Measurements from ENCODE around the gene CARD14. TPM values are rescaled to one million over a fixed set of nuclear protein-coding genes. Genes with fewer than 3 reads are reported as not detected.

Gene CARD14
- total and polyA plus RNA-seq, 2 of the 13 experiments (the other 11 are each of a cell fraction or from before 2014, with no cell fraction given), result 0.11 TPM; not detected in 1

GRCh38 chr17:80242505-80242904 is 72.7 kb downstream of the CARD14 start (continued):
- TF ChIP-seq USF2 (IDR thresholded peaks at IDR 0.05; ENCODE audit: low read depth, low read length) (no peak), USF2 (CRISPR knock-in tag; IDR thresholded peaks at IDR 0.05; ENCODE audit: borderline replicate concordance) (no peak), POLR2A (IDR thresholded peaks at IDR 0.05; ENCODE audit: insufficient read depth in 1 of 2, low read depth in 2 of 2, low read length in 2 of 2) (no peak), ZNF710 (CRISPR knock-in tag; IDR thresholded peaks at IDR 0.05; ENCODE audit: borderline replicate concordance) (no peak), ZSCAN29 (CRISPR knock-in tag; conservative IDR thresholded peaks at IDR 0.05) (no peak)

- Histone ChIP-seq H4K20me1 (ENCODE audit: insufficient read depth, low read length) (no peaks in the 10 kb centered on the region), H3K4me2 (ENCODE audit: low read depth, low read length) (no peak overlapping the region), H3K4me3 (replicated peaks in 1 of 3; ENCODE audit: insufficient read depth in 1 of 3, low read depth in 2 of 3, low read length in 3 of 3) (no peak overlapping the region), H3K79me2 (ENCODE audit: insufficient read depth, low read length) (no peaks in the 10 kb centered on the region), H3K27me3 (ENCODE audit: control insufficient read depth in 1 of 2, insufficient read depth in 2 of 2, low read length in 2 of 2) (no peaks in the 10 kb centered on the region; a peak in 1 of 5 replicates), H2AFZ (ENCODE audit: low read length) (no peak overlapping the region), H3K36me3 (replicated peaks in 1 of 2; ENCODE audit: control insufficient read depth in 1 of 2, insufficient read depth in 2 of 2, low read length in 2 of 2) (peaks cover 6 to 20% of the 10 kb centered on the region in 2 experiments; a peak in 4 of 5 replicates), H3K27ac (ENCODE audit: extremely low read length, insufficient read depth, low read length) (no peak overlapping the region), H3K9me3 (ENCODE audit: low read length) (no peaks in the 10 kb centered on the region), H3K4me1 (ENCODE audit: insufficient read depth, low read length) (no peaks in the 10 kb centered on the region), H3K9ac (ENCODE audit: insufficient read depth, low read depth, low read length) (no peak overlapping the region)
- ChIA-PET POLR2A (interaction anchor here (0.8 to 0.9 kb wide), 2 partner anchors 15 to 19 kb away, joined by 3 to 4 read pairs; no protein-coding TSS in a partner anchor), CTCF (ENCODE audit: low intra/inter-chr PET ratio, low total read pairs) (no interaction called here)
- WGBS (ENCODE audit: low lambda C conversion rate), result 88% methylated on average over 21 of the region's 26 CpGs
- no TSS peak for BruUV-seq (replicated peaks)
- intact Hi-C loops (cut with micrococcal nuclease; ENCODE audit: unreplicated experiment), result no loop called here
- in situ Hi-C loops (cut with HindIII; ENCODE audit: extremely low pct_ligation_motif_present, low pct_unique_long_range_greater_than_20kb), result no loop called here
- ATAC-seq (no peak; the same call in 2 of the 3 replicates), DNase-seq (ENCODE audit: low spot score) (no peak), FAIRE-seq (no peak)
- TF ChIP-seq CERS6 (CRISPR knock-in tag; IDR thresholded peaks at IDR 0.05) (no peak), ZFP1 (CRISPR knock-in tag; IDR thresholded peaks at IDR 0.05) (no peak), ZNF687 (CRISPR knock-in tag; IDR thresholded peaks at IDR 0.05) (peak; percentile 31; the same call in 1 of the 2 replicates), ZBTB34 (CRISPR knock-in tag; IDR thresholded peaks at IDR 0.05) (no peak), ZFP41 (CRISPR knock-in tag; IDR thresholded peaks at IDR 0.05; ENCODE audit: borderline replicate concordance) (no peak)
Observed at GRCh38 chr17:80243526-80244433, 74.0 kb downstream of the CARD14 start.
